Measurements from ENCODE around the gene CFAP58.

CFAP58 gene

DNA sequence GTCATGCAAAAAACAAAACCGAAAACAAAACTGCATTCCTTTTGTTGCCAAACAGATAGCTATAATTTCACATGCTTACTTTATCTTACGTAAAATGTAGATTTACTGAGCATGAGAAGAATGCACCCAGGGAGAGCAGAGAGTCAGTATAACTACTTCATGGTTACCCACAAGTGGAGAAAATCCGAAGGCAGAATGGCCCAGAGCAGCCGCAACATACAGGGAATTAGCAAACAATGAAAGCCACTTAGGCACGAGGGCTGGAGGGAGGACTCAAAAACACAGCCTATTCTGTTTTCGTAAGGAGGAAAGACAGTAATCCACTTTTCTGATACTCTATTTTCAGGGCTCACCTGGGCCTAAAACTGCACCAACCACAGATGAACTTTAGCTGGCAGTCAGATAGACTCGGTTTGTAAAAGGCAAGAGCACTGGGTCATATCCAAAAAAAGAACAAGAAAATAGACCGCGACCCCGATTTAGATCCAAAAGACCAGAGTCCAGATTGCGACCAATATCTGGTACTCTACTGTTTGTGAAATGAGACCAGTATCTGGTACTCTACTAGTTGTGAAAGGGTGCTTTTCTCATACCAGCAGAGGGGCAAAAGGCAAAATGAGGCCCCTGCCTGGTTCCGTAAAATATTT lies 16.7 kb upstream of the CFAP58 start:
- no peak for DNase-seq
- H3K9me3 ChIP-seq, result no peaks in the 10 kb centered on the region
- no peak overlapping the region for H3K4me3 ChIP-seq (ENCODE audit: low read depth, low read length)
- no peaks in the 10 kb centered on the region for H3K36me3 ChIP-seq
- no peaks in the 10 kb centered on the region for H3K4me1 ChIP-seq
- TF ChIP-seq, protein P1, sequence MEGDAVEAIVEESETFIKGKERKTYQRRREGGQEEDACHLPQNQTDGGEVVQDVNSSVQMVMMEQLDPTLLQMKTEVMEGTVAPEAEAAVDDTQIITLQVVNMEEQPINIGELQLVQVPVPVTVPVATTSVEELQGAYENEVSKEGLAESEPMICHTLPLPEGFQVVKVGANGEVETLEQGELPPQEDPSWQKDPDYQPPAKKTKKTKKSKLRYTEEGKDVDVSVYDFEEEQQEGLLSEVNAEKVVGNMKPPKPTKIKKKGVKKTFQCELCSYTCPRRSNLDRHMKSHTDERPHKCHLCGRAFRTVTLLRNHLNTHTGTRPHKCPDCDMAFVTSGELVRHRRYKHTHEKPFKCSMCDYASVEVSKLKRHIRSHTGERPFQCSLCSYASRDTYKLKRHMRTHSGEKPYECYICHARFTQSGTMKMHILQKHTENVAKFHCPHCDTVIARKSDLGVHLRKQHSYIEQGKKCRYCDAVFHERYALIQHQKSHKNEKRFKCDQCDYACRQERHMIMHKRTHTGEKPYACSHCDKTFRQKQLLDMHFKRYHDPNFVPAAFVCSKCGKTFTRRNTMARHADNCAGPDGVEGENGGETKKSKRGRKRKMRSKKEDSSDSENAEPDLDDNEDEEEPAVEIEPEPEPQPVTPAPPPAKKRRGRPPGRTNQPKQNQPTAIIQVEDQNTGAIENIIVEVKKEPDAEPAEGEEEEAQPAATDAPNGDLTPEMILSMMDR (IDR thresholded peaks at IDR 0.05; ENCODE audit: low read depth, low read length), result no peak
- H3K27me3 ChIP-seq, result peaks cover 42% of the 10 kb centered on the region

DNA sequence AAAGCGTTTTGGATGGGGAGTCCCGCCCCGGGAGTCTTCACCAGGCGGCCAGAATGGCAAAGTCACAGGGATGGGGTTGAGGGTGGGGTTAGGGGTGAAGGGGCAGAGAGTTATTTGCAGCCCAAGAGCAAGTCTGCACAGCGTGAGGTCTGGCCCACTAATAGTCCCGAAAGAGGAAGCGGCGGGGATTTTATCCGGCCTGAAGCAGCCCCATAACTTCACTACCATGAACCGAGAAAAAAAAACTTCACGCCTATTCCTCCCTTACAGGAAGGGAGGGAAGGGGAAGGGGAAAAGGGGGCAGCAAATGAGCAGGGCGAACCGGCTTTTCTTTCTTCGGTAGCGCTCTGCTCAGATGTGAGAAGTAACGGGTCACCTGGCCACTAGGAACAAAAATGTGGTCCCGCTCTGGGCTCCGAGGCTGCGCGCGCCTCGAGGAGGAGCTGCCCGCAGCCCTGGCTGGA lies 16.1 kb upstream of the CFAP58 start:
- no peak for DNase-seq
- no peaks in the 10 kb centered on the region for H3K4me1 ChIP-seq
- TF ChIP-seq, protein P1 (IDR thresholded peaks at IDR 0.05; ENCODE audit: low read depth, low read length), result no peak

DNA sequence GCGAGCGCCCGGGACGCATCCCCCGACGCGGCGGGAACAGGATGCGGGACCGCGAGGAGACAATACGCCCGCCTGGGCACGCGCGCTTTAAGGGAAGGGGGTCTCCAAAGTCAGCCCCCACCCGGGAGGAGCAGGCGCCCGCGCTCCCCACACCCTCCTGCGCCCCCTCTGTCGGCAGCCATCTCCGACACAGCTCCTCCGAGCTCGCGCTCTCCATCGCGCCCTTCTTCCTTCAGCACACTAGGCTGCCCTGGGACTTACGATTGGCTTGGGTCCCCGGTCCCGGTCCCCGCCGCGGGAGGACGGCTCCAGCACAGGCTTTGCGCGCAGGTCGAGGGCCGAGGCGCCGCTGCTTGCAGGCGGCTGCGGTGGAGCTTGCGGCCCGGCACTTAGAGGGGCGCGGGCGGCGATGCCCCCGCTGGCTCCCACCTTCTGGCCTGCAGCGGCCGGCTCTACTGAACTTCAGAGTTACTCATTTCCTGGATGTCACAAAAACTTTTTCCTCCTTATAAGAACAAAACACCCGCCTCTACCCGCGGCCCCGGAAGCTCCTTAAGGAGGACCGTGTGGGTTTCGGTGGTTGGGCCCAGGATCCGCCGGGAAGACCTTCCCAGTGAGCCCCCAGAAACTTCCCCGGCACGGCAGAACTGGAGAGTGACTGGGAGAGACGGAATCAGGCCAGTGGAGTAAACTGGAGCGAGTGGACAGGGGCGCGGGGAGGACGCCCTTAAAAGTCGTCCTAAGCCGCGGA lies 15.5 kb upstream of the CFAP58 start, which contains the start of gene ITPRIP:
ITPRIP (minus strand) TSS at position 481 of the 751 bp plus-strand sequence. CDS start 22,414 bp downstream, outside the sequence.
- H3K9me3 ChIP-seq, result no peaks in the 10 kb centered on the region
- no peaks in the 10 kb centered on the region for H3K36me3 ChIP-seq
- H3K27me3 ChIP-seq, result peaks cover 42% of the 10 kb centered on the region
- H3K4me3 ChIP-seq (ENCODE audit: low read depth, low read length), result peak within 1 kb of the TSS; percentile 47
- DNase-seq, result peak; percentile 32
- TF ChIP-seq, protein P1 (IDR thresholded peaks at IDR 0.05; ENCODE audit: low read depth, low read length), result peak; percentile 9; the same call in 1 of the 2 replicates
- no peaks in the 10 kb centered on the region for H3K4me1 ChIP-seq

More for the DNA sequence above, 16.1 kb upstream of the CFAP58 start:
- H3K27me3 ChIP-seq, result peaks cover 42% of the 10 kb centered on the region
- H3K36me3 ChIP-seq, result no peaks in the 10 kb centered on the region
- H3K9me3 ChIP-seq, result no peaks in the 10 kb centered on the region
- H3K4me3 ChIP-seq (ENCODE audit: low read depth, low read length), result peak overlapping the region; percentile 47

DNA sequence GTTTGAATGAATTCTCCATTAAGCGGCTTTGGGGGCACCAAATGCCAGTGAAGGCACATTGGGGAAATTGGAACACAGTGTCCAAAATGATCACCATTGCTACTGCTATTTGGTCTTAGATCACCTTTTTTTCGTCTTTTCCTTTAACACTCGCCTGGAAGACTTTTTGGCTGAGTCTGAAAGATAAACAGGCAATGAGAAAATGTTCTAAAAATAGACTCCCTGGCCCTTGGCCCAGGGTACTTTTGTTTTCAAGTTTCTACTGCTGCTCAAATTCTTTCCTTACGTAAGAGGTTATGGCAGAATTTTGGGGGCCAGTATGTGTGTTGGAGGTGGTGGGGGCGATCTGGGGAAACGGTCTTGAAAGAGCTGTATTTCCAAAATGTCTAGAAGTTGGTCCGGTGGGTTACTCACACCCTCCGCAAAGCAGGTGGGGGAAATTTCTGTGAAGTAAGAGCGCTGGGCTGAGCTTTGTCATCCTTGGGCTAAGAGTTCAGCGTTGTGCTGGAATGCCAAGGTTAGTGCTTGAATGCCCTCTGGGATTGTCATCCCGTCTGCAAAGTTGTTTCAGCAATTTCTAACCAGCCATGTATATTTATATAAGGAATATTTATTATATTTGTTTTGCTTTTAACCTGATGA lies 14.0 kb upstream of the CFAP58 start:
- Histone ChIP-seq H3K36me3 (no peaks in the 10 kb centered on the region), H3K4me1 (no peaks in the 10 kb centered on the region), H3K9me3 (no peaks in the 10 kb centered on the region), H3K27me3 (peaks cover 42% of the 10 kb centered on the region), H3K4me3 (ENCODE audit: low read depth, low read length) (no peak overlapping the region)
- DNase-seq, result no peak
- TF ChIP-seq, protein P1 (IDR thresholded peaks at IDR 0.05; ENCODE audit: low read depth, low read length), result no peak

DNA sequence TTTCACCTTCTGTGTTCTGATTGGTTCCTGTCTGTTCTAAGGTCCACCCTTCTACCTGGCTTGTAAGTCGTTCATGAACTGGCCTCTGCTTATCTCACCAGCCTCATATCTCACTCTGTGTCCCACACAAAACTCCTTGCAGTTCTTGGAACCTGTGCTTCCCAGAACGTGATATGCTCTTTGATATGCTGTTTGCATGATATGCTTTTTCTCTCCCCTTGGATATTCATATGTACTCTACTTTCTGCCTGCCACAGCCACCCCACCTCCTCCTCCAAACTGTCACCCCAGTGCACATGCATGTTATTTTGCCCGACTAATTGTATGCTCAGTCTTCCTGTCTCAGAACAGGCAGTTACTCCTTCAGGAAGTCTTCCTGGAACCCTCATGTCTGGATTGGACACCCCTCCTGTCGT lies 13.5 kb upstream of the CFAP58 start:
- H3K4me1 ChIP-seq, result no peaks in the 10 kb centered on the region
- H3K27me3 ChIP-seq, result peaks cover 42% of the 10 kb centered on the region
- TF ChIP-seq, protein P1 (IDR thresholded peaks at IDR 0.05; ENCODE audit: low read depth, low read length), result no peak
- H3K36me3 ChIP-seq, result no peaks in the 10 kb centered on the region
- no peaks in the 10 kb centered on the region for H3K9me3 ChIP-seq
- H3K4me3 ChIP-seq (ENCODE audit: low read depth, low read length), result no peak overlapping the region
- no peak for DNase-seq

All from BE2C (cell line).